Subcutaneous abdominal adipose tissue (tissue), 5 donors: ENCODE data around the gene SSBP2.

Experiments used
- H3K27ac ChIP-seq: one replicate; pipeline ENCODE4 v1.7.0; 2013; ENCODE audit warnings: low read depth, mild to moderate bottlenecking, inconsistent platforms, low read length, moderate library complexity
- H3K27me3 ChIP-seq, 5 donors: one replicate each; pipeline ENCODE4 v1.7.0; 2013; ENCODE audit warnings: low read length in 5 of 5, inconsistent platforms in 1 of 5; ENCODE audit not compliant: control insufficient read depth in 5 of 5, insufficient read depth in 4 of 5
- H3K36me3 ChIP-seq, 5 donors: one replicate each; pipeline ENCODE4 v1.7.0; 2013; ENCODE audit warnings: low read length in 5 of 5; ENCODE audit not compliant: control insufficient read depth in 5 of 5, insufficient read depth in 5 of 5
- H3K4me1 ChIP-seq, 5 donors: one replicate each; pipeline ENCODE4 v1.7.0; 2013; ENCODE audit warnings: low read length in 5 of 5, mild to moderate bottlenecking in 3 of 5, moderate library complexity in 1 of 5; ENCODE audit not compliant: control insufficient read depth in 5 of 5, insufficient read depth in 5 of 5
- H3K4me3 ChIP-seq, 5 donors: one replicate each; pipeline ENCODE4 v1.7.0; 2013; ENCODE audit warnings: low read length in 5 of 5, low read depth in 1 of 5
- H3K9ac ChIP-seq, 5 donors: one replicate each; pipeline ENCODE4 v1.7.0; 2013; ENCODE audit warnings: low read length in 5 of 5, mild to moderate bottlenecking in 4 of 5, moderate library complexity in 3 of 5
- H3K9me3 ChIP-seq, 5 donors: one replicate each; pipeline ENCODE4 v1.7.0; 2013; ENCODE audit warnings: low read length in 5 of 5; ENCODE audit not compliant: control insufficient read depth in 5 of 5
- donor health status: healthy.
- donor health status: healthy.
- donor health status: healthy.
- donor health status: healthy.
- donor health status: healthy.

Gene SSBP2

DNA sequence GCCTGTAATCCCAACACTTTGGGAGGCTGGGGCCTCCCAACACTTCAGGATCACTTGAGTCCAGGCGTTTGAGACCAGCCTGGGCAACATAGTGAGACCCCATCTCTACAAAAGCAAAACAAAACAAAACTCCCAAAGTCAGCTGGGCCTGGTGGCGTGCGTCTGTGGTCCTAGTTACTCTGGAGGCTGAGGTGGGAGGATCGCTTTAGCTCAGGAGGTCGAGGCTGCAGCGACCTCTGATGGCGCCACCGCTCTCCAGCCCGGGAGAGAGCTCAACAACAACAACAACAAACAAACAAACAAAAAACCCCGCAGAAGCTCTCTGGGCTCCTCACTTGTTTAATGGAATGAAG is 357.5 kb downstream of the SSBP2 start:
- Histone ChIP-seq H3K27ac (no peak overlapping the region), H3K9ac (no peak overlapping the region), H3K9me3 (peaks cover 0 to 6% (median 4%) of the 10 kb centered on the region in 5 donors), H3K36me3 (no peaks in the 10 kb centered on the region), H3K4me3 (peak overlapping the region in 4 of 5 donors; percentile 34 to 56 (median 44)), H3K4me1 (peaks cover 0 to 14% (median 9%) of the 10 kb centered on the region in 5 donors), H3K27me3 (peaks cover 0 to 6% (median 2%) of the 10 kb centered on the region in 5 donors)

- no peaks in the 10 kb centered on the region for H3K9me3 ChIP-seq
- peaks cover 0 to 6% (median 0%) of the 10 kb centered on the region in 5 donors for H3K27me3 ChIP-seq
- H3K4me1 ChIP-seq = peaks cover 0 to 6% (median 4%) of the 10 kb centered on the region in 5 donors
- no peak overlapping the region for H3K4me3 ChIP-seq
- no peak overlapping the region for H3K9ac ChIP-seq
- no peak overlapping the region for H3K27ac ChIP-seq
- no peaks in the 10 kb centered on the region for H3K36me3 ChIP-seq
These were observed 361.9 kb downstream of the SSBP2 start for GRCh38 chr5:81389025-81389424.

DNA sequence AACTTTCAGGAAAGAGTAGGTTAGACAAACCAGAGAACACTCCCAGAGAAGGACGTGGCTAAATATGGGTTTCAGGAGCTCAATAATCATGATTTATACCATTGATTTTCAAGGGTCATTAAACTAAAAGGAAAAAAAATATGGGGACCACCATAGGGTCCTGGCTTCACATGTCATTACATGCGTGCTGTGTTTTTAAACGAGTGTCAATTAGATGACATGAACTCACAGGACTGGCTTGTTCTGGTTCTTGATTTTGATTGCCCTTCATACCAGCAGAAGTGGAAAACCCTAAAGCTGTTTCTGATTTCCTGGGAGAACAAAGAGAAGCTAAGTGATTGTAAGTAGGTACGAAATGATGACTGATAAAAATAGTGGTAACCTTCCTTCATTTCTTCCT is 362.7 kb downstream of the SSBP2 start:
- H3K4me3 ChIP-seq = no peak overlapping the region
- peaks cover 0 to 6% (median 0%) of the 10 kb centered on the region in 5 donors for H3K27me3 ChIP-seq
- H3K27ac ChIP-seq = no peak overlapping the region
- H3K9ac ChIP-seq = no peak overlapping the region
- H3K4me1 ChIP-seq = no peaks in the 10 kb centered on the region
- H3K9me3 ChIP-seq = no peaks in the 10 kb centered on the region
- H3K36me3 ChIP-seq = no peaks in the 10 kb centered on the region

- no peaks in the 10 kb centered on the region for H3K27me3 ChIP-seq
- H3K9me3 ChIP-seq = no peaks in the 10 kb centered on the region
- no peak overlapping the region for H3K9ac ChIP-seq
- no peak overlapping the region for H3K27ac ChIP-seq
- H3K4me1 ChIP-seq = no peaks in the 10 kb centered on the region
- no peaks in the 10 kb centered on the region for H3K36me3 ChIP-seq
- no peak overlapping the region for H3K4me3 ChIP-seq
These were observed 367.0 kb downstream of the SSBP2 start for GRCh38 chr5:81383867-81384266.

DNA sequence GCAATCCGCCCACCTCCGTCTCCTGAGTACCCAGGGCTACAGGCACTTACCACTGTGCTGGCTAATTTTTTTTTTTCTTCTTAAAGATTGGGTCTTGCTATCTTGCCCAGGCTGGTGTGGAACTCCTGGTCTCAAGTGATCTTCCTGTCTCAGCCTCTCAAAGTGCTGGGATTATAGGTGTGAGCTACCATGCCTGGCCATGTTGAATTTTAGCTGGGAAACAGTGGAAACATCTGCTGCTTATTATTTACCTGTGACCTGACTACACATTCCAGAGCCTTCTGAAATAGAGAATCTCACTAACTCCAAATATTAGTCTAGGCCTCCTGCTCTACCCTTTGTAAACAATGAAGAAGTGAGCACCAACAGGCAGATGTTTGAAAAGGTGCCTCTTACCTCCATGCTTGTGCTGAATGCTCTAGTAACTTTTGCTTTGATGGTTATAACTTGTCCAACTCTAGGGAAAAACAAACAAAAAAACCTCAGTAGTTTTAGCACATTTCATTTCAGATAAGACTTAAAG is 379.5 kb downstream of the SSBP2 start:
- no peak overlapping the region for H3K27ac ChIP-seq
- no peak overlapping the region for H3K4me3 ChIP-seq
- no peak overlapping the region for H3K9ac ChIP-seq
- no peaks in the 10 kb centered on the region for H3K9me3 ChIP-seq
- H3K4me1 ChIP-seq = no peaks in the 10 kb centered on the region
- H3K27me3 ChIP-seq = no peaks in the 10 kb centered on the region
- no peaks in the 10 kb centered on the region for H3K36me3 ChIP-seq

- no peak overlapping the region for H3K27ac ChIP-seq
- no peak overlapping the region for H3K4me3 ChIP-seq
- H3K36me3 ChIP-seq = no peaks in the 10 kb centered on the region
These were observed 380.0 kb downstream of the SSBP2 start for GRCh38 chr5:81370912-81371311.

DNA sequence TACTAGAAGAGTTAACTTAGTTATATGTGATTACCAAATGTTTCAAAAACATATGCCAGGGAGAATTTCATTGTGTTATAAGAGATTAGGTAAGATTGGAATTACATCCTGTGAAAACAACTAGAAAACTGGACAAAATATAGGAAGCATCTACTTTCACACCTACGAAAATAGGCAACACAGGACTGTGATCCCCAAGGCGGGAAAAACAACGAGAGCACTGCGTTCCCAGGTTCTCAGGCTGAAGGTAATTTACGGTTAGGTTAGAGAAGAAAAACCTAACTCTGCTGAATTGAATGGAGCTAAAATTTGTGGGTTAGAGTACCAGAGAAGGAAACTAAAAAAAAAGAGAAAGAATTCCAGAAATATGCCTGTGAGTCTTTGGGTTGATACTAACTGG is 385.4 kb downstream of the SSBP2 start:
- Histone ChIP-seq H3K27me3 (no peaks in the 10 kb centered on the region), H3K9me3 (no peaks in the 10 kb centered on the region), H3K4me3 (no peak overlapping the region), H3K4me1 (no peaks in the 10 kb centered on the region), H3K9ac (no peak overlapping the region), H3K27ac (no peak overlapping the region), H3K36me3 (no peaks in the 10 kb centered on the region)

More at GRCh38 chr5:81370912-81371311, 380.0 kb downstream of the SSBP2 start:
- H3K4me1 ChIP-seq = no peaks in the 10 kb centered on the region
- no peaks in the 10 kb centered on the region for H3K27me3 ChIP-seq
- H3K9ac ChIP-seq = no peak overlapping the region
- no peaks in the 10 kb centered on the region for H3K9me3 ChIP-seq

- Histone ChIP-seq H3K4me3 (no peak overlapping the region), H3K27ac (no peak overlapping the region), H3K27me3 (no peaks in the 10 kb centered on the region), H3K36me3 (no peaks in the 10 kb centered on the region), H3K4me1 (no peaks in the 10 kb centered on the region), H3K9me3 (no peaks in the 10 kb centered on the region), H3K9ac (no peak overlapping the region)
These were observed 387.6 kb downstream of the SSBP2 start for GRCh38 chr5:81363093-81363871.
